ENCODE measurements around the gene GPR45.

The GPR45 gene

GRCh38 chr2:105255979-105256378, 14.4 kb downstream of the GPR45 start:
- no peak for DNase-seq

- no peak for DNase-seq
Observed at GRCh38 chr2:105256431-105257047, 15.0 kb downstream of the GPR45 start.

GRCh38 chr2:105257981-105258380, 16.4 kb downstream of the GPR45 start:
- DNase-seq = no peak

- DNase-seq = no peak
Observed at GRCh38 chr2:105258835-105259350, 17.4 kb downstream of the GPR45 start.

- no peak for DNase-seq
Observed at GRCh38 chr2:105261061-105261460, 19.5 kb downstream of the GPR45 start.

- no peak for DNase-seq
Observed at GRCh38 chr2:105262651-105263091, 21.1 kb downstream of the GPR45 start.

- no peak for DNase-seq
Observed at GRCh38 chr2:105269426-105269825, 27.9 kb downstream of the GPR45 start.

- no peak for DNase-seq
Observed at GRCh38 chr2:105271393-105272045, 30.0 kb downstream of the GPR45 start.

- no peak for DNase-seq
Observed at GRCh38 chr2:105272176-105272575, 30.6 kb downstream of the GPR45 start.

- DNase-seq = no peak
Observed at GRCh38 chr2:105274046-105274445, 32.5 kb downstream of the GPR45 start.

GRCh38 chr2:105278654-105279053, 37.1 kb downstream of the GPR45 start:
- no peak for DNase-seq

- DNase-seq = no peak
Observed at GRCh38 chr2:105279126-105279525, 37.6 kb downstream of the GPR45 start.

- no peak for DNase-seq
Observed at GRCh38 chr2:105280281-105280680, 38.7 kb downstream of the GPR45 start.

GRCh38 chr2:105283532-105283931, 42.0 kb downstream of the GPR45 start:
- DNase-seq = no peak

GRCh38 chr2:105287692-105288091, 46.1 kb downstream of the GPR45 start:
- peak; percentile 31 to 33 for DNase-seq

GRCh38 chr2:105288133-105288532, 46.6 kb downstream of the GPR45 start:
- no peak for DNase-seq

- DNase-seq = no peak
Observed at GRCh38 chr2:105290981-105291660, 49.6 kb downstream of the GPR45 start.

- no peak for DNase-seq
Observed at GRCh38 chr2:105291981-105292380, 50.4 kb downstream of the GPR45 start.

Data from CD4-positive, alpha-beta T cell treated with Interferon alpha-2 for 1 hour (primary cell).